CD4-positive, alpha-beta memory T cell (primary cell): ENCODE results near the gene CACNA1A. TPM values are rescaled to one million over a fixed set of nuclear protein-coding genes. Genes with fewer than 3 reads are reported as not detected.
"Not testable (repeated sequence)": the region's sequence is repeated elsewhere in the genome, so short reads cannot be mapped to it uniquely, and the experiment has no call there.

ENCODE experiments used
- CTCF ChIA-PET: fragments of 350-600 bp; sonication (Branson Sonifier 250); formaldehyde crosslinking; loops from one replicate; lab custom pipeline; 2021; ENCODE audit warnings: inconsistent platforms; ENCODE audit not compliant: partially characterized antibody; lab: Charles Lee
- POLR2A ChIA-PET: fragments of 350-600 bp; sonication (Branson Sonifier 250); formaldehyde crosslinking; loops from one replicate; lab custom pipeline; 2021; ENCODE audit not compliant: partially characterized antibody; lab: Charles Lee
- DNase-seq, 5 donors: peaks; one replicate each; pipeline versions ENCODE4 v3.0.0 to v3.0.0-alpha.2; 2020 to 2022; ENCODE audit warnings: mixed read lengths in 1 of 5
- H3K27ac ChIP-seq: one replicate; pipeline ENCODE4 v1.7.0; 2013; ENCODE audit warnings: low read depth, low read length
- H3K27me3 ChIP-seq: 2 replicates; pipeline ENCODE4 v1.7.0; 2013; ENCODE audit warnings: mild to moderate bottlenecking, low read length, moderate library complexity; ENCODE audit not compliant: insufficient read depth
- H3K36me3 ChIP-seq: 2 replicates; pipeline ENCODE4 v1.7.0; 2013; ENCODE audit warnings: mild to moderate bottlenecking, low read length, moderate library complexity; ENCODE audit not compliant: insufficient read depth
- H3K4me1 ChIP-seq: 2 replicates; pipeline ENCODE4 v1.7.0; 2013; ENCODE audit warnings: mild to moderate bottlenecking, low read length, moderate library complexity; ENCODE audit not compliant: insufficient read depth
- H3K4me3 ChIP-seq, 2 donors: one replicate each; pipeline ENCODE4 v1.7.0; 2013; ENCODE audit warnings: low read length in 2 of 2, mild to moderate bottlenecking in 1 of 2
- H3K9me3 ChIP-seq, 2 donors: one replicate each; pipeline ENCODE4 v1.7.0; 2013; ENCODE audit warnings: low read length in 2 of 2, control low read depth in 1 of 2; ENCODE audit not compliant: control insufficient read depth in 1 of 2
- H3K27ac Mint-ChIP-seq, 7 donors: one replicate each; pipeline ENCODE4 v1.8.0; 2020 to 2021; ENCODE audit warnings: mixed read lengths in 7 of 7, mild to moderate bottlenecking in 6 of 7, inconsistent platforms in 3 of 7, moderate library complexity in 3 of 7
- H3K27me3 Mint-ChIP-seq, 2 donors: one replicate each; pipeline ENCODE4 v1.8.0; 2020 to 2021; ENCODE audit warnings: mixed read lengths in 2 of 2
- H3K36me3 Mint-ChIP-seq, 2 donors: one replicate each; pipeline ENCODE4 v1.8.0; 2020 to 2021; ENCODE audit warnings: mixed read lengths in 2 of 2, inconsistent platforms in 1 of 2, mild to moderate bottlenecking in 1 of 2
- H3K4me1 Mint-ChIP-seq, 4 donors: one replicate each; pipeline ENCODE4 v1.8.0; 2020 to 2021; ENCODE audit warnings: mixed read lengths in 4 of 4, mild to moderate bottlenecking in 1 of 4
- H3K4me3 Mint-ChIP-seq, 8 donors: one replicate each; pipeline ENCODE4 v1.8.0; 2020 to 2021; ENCODE audit warnings: mixed read lengths in 8 of 8, mild to moderate bottlenecking in 7 of 8, moderate library complexity in 6 of 8, inconsistent platforms in 3 of 8
- H3K9me3 Mint-ChIP-seq, 8 donors: one replicate each; pipeline ENCODE4 v1.8.0; 2020 to 2021; ENCODE audit warnings: mixed read lengths in 8 of 8, mild to moderate bottlenecking in 5 of 8, inconsistent platforms in 3 of 8, moderate library complexity in 1 of 8
- intact Hi-C: fragments of 100-400 bp; cut with micrococcal nuclease; formaldehyde crosslinking; loops from one replicate; pipeline ENCODE4 v1.15.1; 2023
- polyA plus RNA-seq, 2 donors: library from polyadenylated mRNA; unstranded; fragments of 300-500 nt; fragmentation: Illumina TruSeq; gene quantifications; one replicate each; pipeline ENCODE4 v1.2.3, GENCODE V29; 2021
- total RNA-seq, 2 experiments: library from RNA; stranded (reverse); gene quantifications; one replicate each; pipeline ENCODE4 v1.2.3, GENCODE V29; 2021

CACNA1A gene
- total and polyA plus RNA-seq, 4 experiments from 2014 or later: 0.19 to 0.35 (median 0.26) TPM

- Mint-ChIP-seq H3K27ac (peak overlapping the region; percentile 94 to 100 (median 99)), H3K36me3 (peaks cover 4 to 6% of the 10 kb centered on the region in 2 donors), H3K9me3 (no peaks in the 10 kb centered on the region), H3K4me3 (peak overlapping the region in 7 of 8 donors; percentile 66 to 98 (median 94)), H3K27me3 (no peaks in the 10 kb centered on the region), H3K4me1 (peaks cover 50 to 93% (median 68%) of the 10 kb centered on the region in 4 donors)
- ChIA-PET POLR2A (interaction anchor here (0.6 to 11.9 kb wide), 11 partner anchors 10 to 618 kb away, joined by 3 to 415 read pairs (median 6); partner anchors contain the start of genes IER2 and STX10), CTCF (interaction anchor here (0.8 to 4.0 kb wide), 10 partner anchors 11 to 204 kb away, joined by 3 to 21 read pairs (median 4); no protein-coding TSS in a partner anchor)
- Histone ChIP-seq H3K27ac (peak overlapping the region; percentile 87), H3K9me3 (no peaks in the 10 kb centered on the region), H3K27me3 (no peaks in the 10 kb centered on the region), H3K4me1 (peaks cover 93% of the 10 kb centered on the region), H3K36me3 (no peaks in the 10 kb centered on the region), H3K4me3 (no peak overlapping the region)
- intact Hi-C loops: no loop called here
- DNase-seq: no peak
Measured at GRCh38 chr19:13169769-13170168, 336.5 kb downstream of the CACNA1A start.

GRCh38 chr19:13166151-13166550 is 340.1 kb downstream of the CACNA1A start:
- peaks cover 99% of the 10 kb centered on the region for H3K4me1 ChIP-seq
- not testable (repeated sequence) for DNase-seq, H3K27me3 ChIP-seq, H3K36me3 Mint-ChIP-seq, H3K36me3 ChIP-seq, H3K9me3 ChIP-seq, H3K27me3 Mint-ChIP-seq, H3K9me3 Mint-ChIP-seq, H3K4me3 ChIP-seq
- intact Hi-C loops: loop anchor here (2.0 kb wide), 1 partner anchor 13 kb away; no protein-coding TSS in a partner anchor
- Mint-ChIP-seq H3K4me3 (peak overlapping the region in 3 of 8 donors; percentile 8 to 84 (median 70)), H3K4me1 (peaks cover 52 to 93% (median 68%) of the 10 kb centered on the region in 4 donors), H3K27ac (peak overlapping the region; percentile 17 to 99 (median 94))
- ChIA-PET CTCF (interaction anchor here (1.3 to 6.5 kb wide), 5 partner anchors 11 to 72 kb away, joined by 3 to 51 read pairs (median 21); no protein-coding TSS in a partner anchor), POLR2A (interaction anchor here (0.8 to 11.9 kb wide), 6 partner anchors 9 to 1588 kb away, joined by 3 to 415 read pairs (median 29); partner anchors contain the start of genes IER2, NACC1, STX10 and TRMT1)
- peak overlapping the region; percentile 87 for H3K27ac ChIP-seq

GRCh38 chr19:13165162-13165997 is 340.9 kb downstream of the CACNA1A start:
- Histone ChIP-seq H3K27ac (peak overlapping the region; percentile 82), H3K36me3 (no peaks in the 10 kb centered on the region), H3K4me3 (peak overlapping the region in 1 of 2 donors; percentile 6), H3K27me3 (no peaks in the 10 kb centered on the region), H3K4me1 (peaks cover 99% of the 10 kb centered on the region), H3K9me3 (no peaks in the 10 kb centered on the region)
- Mint-ChIP-seq H3K36me3 (peaks cover 0 to 2% of the 10 kb centered on the region in 2 donors), H3K9me3 (no peaks in the 10 kb centered on the region), H3K4me1 (peaks cover 52 to 92% (median 68%) of the 10 kb centered on the region in 4 donors), H3K27me3 (no peaks in the 10 kb centered on the region), H3K4me3 (peak overlapping the region in 7 of 8 donors; percentile 74 to 90 (median 77)), H3K27ac (peak overlapping the region; percentile 92 to 99 (median 96))
- intact Hi-C loops: no loop called here
- ChIA-PET POLR2A (interaction anchor here (1.0 to 11.9 kb wide), 10 partner anchors 8 to 60 kb away, joined by 3 to 415 read pairs (median 22); partner anchors contain the start of genes IER2, NACC1, STX10 and TRMT1), CTCF (interaction anchor here (1.5 to 6.5 kb wide), 5 partner anchors 10 to 61 kb away, joined by 4 to 51 read pairs (median 16); partner anchors contain the start of genes IER2 and STX10)
- no peak for DNase-seq

- Mint-ChIP-seq H3K4me1 (peaks cover 48 to 89% (median 65%) of the 10 kb centered on the region in 4 donors), H3K27ac (peak overlapping the region; percentile 92 to 99 (median 96)), H3K9me3 (no peaks in the 10 kb centered on the region), H3K36me3 (peaks cover 0 to 2% of the 10 kb centered on the region in 2 donors), H3K27me3 (no peaks in the 10 kb centered on the region), H3K4me3 (peak overlapping the region; percentile 56 to 90 (median 77))
- no peaks in the 10 kb centered on the region for H3K9me3 ChIP-seq
- ChIA-PET POLR2A (interaction anchor here (0.7 to 11.9 kb wide), 15 partner anchors 8 to 867 kb away, joined by 3 to 415 read pairs (median 11); partner anchors contain the start of genes IER2, IL27RA, NACC1 and STX10), CTCF (interaction anchor here (1.0 to 6.5 kb wide), 6 partner anchors 9 to 60 kb away, joined by 4 to 51 read pairs (median 11); partner anchors contain the start of genes IER2 and STX10)
- H3K4me3 ChIP-seq: peak overlapping the region; percentile 6 to 52
- peaks cover 99% of the 10 kb centered on the region for H3K4me1 ChIP-seq
- DNase-seq: peak in 4 of 5 donors; percentile 28 to 74 (median 47)
- intact Hi-C loops: no loop called here
- H3K36me3 ChIP-seq: no peaks in the 10 kb centered on the region
- peak overlapping the region; percentile 82 for H3K27ac ChIP-seq
- no peaks in the 10 kb centered on the region for H3K27me3 ChIP-seq
Measured at GRCh38 chr19:13164343-13165161, 341.7 kb downstream of the CACNA1A start.

- peak overlapping the region; percentile 6 to 58 for H3K4me3 ChIP-seq
- no peaks in the 10 kb centered on the region for H3K27me3 Mint-ChIP-seq
Measured at GRCh38 chr19:13163609-13164342, 342.5 kb downstream of the CACNA1A start.

More at GRCh38 chr19:13163609-13164342, 342.5 kb downstream of the CACNA1A start:
- H3K4me1 Mint-ChIP-seq: peaks cover 40 to 85% (median 60%) of the 10 kb centered on the region in 4 donors
- peak overlapping the region; percentile 94 to 99 (median 97) for H3K27ac Mint-ChIP-seq
- H3K9me3 ChIP-seq: no peaks in the 10 kb centered on the region
- intact Hi-C loops: no loop called here
- peak overlapping the region; percentile 77 to 90 (median 84) for H3K4me3 Mint-ChIP-seq
- no peaks in the 10 kb centered on the region for H3K27me3 ChIP-seq
- peak in 4 of 5 donors; percentile 33 to 61 (median 36) for DNase-seq
- CTCF ChIA-PET: interaction anchor here (1.0 to 6.5 kb wide), 6 partner anchors 8 to 59 kb away, joined by 4 to 51 read pairs (median 10); partner anchors contain the start of genes IER2 and STX10
- POLR2A ChIA-PET: interaction anchor here (0.5 to 11.9 kb wide), 15 partner anchors 7 to 868 kb away, joined by 3 to 415 read pairs (median 11); partner anchors contain the start of genes IER2, IL27RA, NACC1 and STX10
- H3K4me1 ChIP-seq: peaks cover 97% of the 10 kb centered on the region
- H3K36me3 Mint-ChIP-seq: peaks cover 0 to 2% of the 10 kb centered on the region in 2 donors
- no peaks in the 10 kb centered on the region for H3K9me3 Mint-ChIP-seq
- H3K36me3 ChIP-seq: no peaks in the 10 kb centered on the region
- H3K27ac ChIP-seq: peak overlapping the region; percentile 82
